ENCODE measurements around the gene TMPRSS6.

TMPRSS6 gene

GRCh38 chr22:37129866-37130441 is 20.4 kb upstream of the TMPRSS6 start:
- Histone ChIP-seq H3K27me3 (ENCODE audit: insufficient read depth, insufficient read length) (no peaks in the 10 kb centered on the region), H3K4me3 (ENCODE audit: insufficient read length, low read depth) (no peak overlapping the region), H3K4me1 (ENCODE audit: insufficient read depth, insufficient read length) (peaks cover 6% of the 10 kb centered on the region), H3K9me3 (ENCODE audit: insufficient read depth, low read length) (no peaks in the 10 kb centered on the region), H3K9ac (ENCODE audit: insufficient read length, low read depth) (no peak overlapping the region), H3K36me3 (ENCODE audit: insufficient read depth, insufficient read length, low read length) (no peaks in the 10 kb centered on the region)
- DNase-seq (ENCODE audit: low read depth, low spot score): no peak
- no peak for TF ChIP-seq ZNF274 (IDR thresholded peaks at IDR 0.05; ENCODE audit: low read depth, low read length)
- TF ChIP-seq YY1 (IDR thresholded peaks at IDR 0.05; ENCODE audit: insufficient read depth, insufficient read length): no peak
- no peak for TF ChIP-seq SUZ12 (IDR thresholded peaks at IDR 0.05; ENCODE audit: extremely low read depth, insufficient read depth, insufficient read length)

- H3K36me3 ChIP-seq (ENCODE audit: insufficient read depth, insufficient read length, low read length): no peaks in the 10 kb centered on the region
- no peaks in the 10 kb centered on the region for H3K9me3 ChIP-seq (ENCODE audit: insufficient read depth, low read length)
- no peak overlapping the region for H3K9ac ChIP-seq (ENCODE audit: insufficient read length, low read depth)
- no peaks in the 10 kb centered on the region for H3K27me3 ChIP-seq (ENCODE audit: insufficient read depth, insufficient read length)
- no peak for DNase-seq (ENCODE audit: low read depth, low spot score)
- H3K4me1 ChIP-seq (ENCODE audit: insufficient read depth, insufficient read length): peaks cover 8% of the 10 kb centered on the region
- TF ChIP-seq ZNF274 (IDR thresholded peaks at IDR 0.05; ENCODE audit: low read depth, low read length): no peak
- no peak for TF ChIP-seq SUZ12 (IDR thresholded peaks at IDR 0.05; ENCODE audit: extremely low read depth, insufficient read depth, insufficient read length)
- TF ChIP-seq YY1 (IDR thresholded peaks at IDR 0.05; ENCODE audit: insufficient read depth, insufficient read length): no peak
- no peak overlapping the region for H3K4me3 ChIP-seq (ENCODE audit: insufficient read length, low read depth)
These were observed 19.2 kb upstream of the TMPRSS6 start for GRCh38 chr22:37128555-37129281.

- no peak for DNase-seq (ENCODE audit: low read depth, low spot score)
- Histone ChIP-seq H3K36me3 (ENCODE audit: insufficient read depth, insufficient read length, low read length) (no peaks in the 10 kb centered on the region), H3K9me3 (ENCODE audit: insufficient read depth, low read length) (no peaks in the 10 kb centered on the region), H3K4me1 (ENCODE audit: insufficient read depth, insufficient read length) (peaks cover 5% of the 10 kb centered on the region), H3K9ac (ENCODE audit: insufficient read length, low read depth) (peak overlapping the region; percentile 21), H3K4me3 (ENCODE audit: insufficient read length, low read depth) (no peak overlapping the region), H3K27me3 (ENCODE audit: insufficient read depth, insufficient read length) (no peaks in the 10 kb centered on the region)
- TF ChIP-seq SUZ12 (IDR thresholded peaks at IDR 0.05; ENCODE audit: extremely low read depth, insufficient read depth, insufficient read length) (no peak), ZNF274 (IDR thresholded peaks at IDR 0.05; ENCODE audit: low read depth, low read length) (no peak), YY1 (IDR thresholded peaks at IDR 0.05; ENCODE audit: insufficient read depth, insufficient read length) (no peak)
These were observed 17.9 kb upstream of the TMPRSS6 start for GRCh38 chr22:37127350-37127878.

GRCh38 chr22:37126882-37127281 is 17.4 kb upstream of the TMPRSS6 start:
- no peaks in the 10 kb centered on the region for H3K27me3 ChIP-seq (ENCODE audit: insufficient read depth, insufficient read length)
- H3K9ac ChIP-seq (ENCODE audit: insufficient read length, low read depth): peak overlapping the region; percentile 21
- no peak overlapping the region for H3K4me3 ChIP-seq (ENCODE audit: insufficient read length, low read depth)
- no peak for DNase-seq (ENCODE audit: low read depth, low spot score)
- peaks cover 10% of the 10 kb centered on the region for H3K4me1 ChIP-seq (ENCODE audit: insufficient read depth, insufficient read length)
- TF ChIP-seq SUZ12 (IDR thresholded peaks at IDR 0.05; ENCODE audit: extremely low read depth, insufficient read depth, insufficient read length): no peak
- TF ChIP-seq ZNF274 (IDR thresholded peaks at IDR 0.05; ENCODE audit: low read depth, low read length): no peak
- TF ChIP-seq YY1 (IDR thresholded peaks at IDR 0.05; ENCODE audit: insufficient read depth, insufficient read length): no peak
- H3K9me3 ChIP-seq (ENCODE audit: insufficient read depth, low read length): no peaks in the 10 kb centered on the region
- no peaks in the 10 kb centered on the region for H3K36me3 ChIP-seq (ENCODE audit: insufficient read depth, insufficient read length, low read length)

GRCh38 chr22:37126383-37126782 is 16.9 kb upstream of the TMPRSS6 start:
- Histone ChIP-seq H3K4me3 (ENCODE audit: insufficient read length, low read depth) (no peak overlapping the region), H3K9me3 (ENCODE audit: insufficient read depth, low read length) (no peaks in the 10 kb centered on the region), H3K4me1 (ENCODE audit: insufficient read depth, insufficient read length) (peaks cover 10% of the 10 kb centered on the region), H3K27me3 (ENCODE audit: insufficient read depth, insufficient read length) (no peaks in the 10 kb centered on the region), H3K9ac (ENCODE audit: insufficient read length, low read depth) (no peak overlapping the region), H3K36me3 (ENCODE audit: insufficient read depth, insufficient read length, low read length) (no peaks in the 10 kb centered on the region)
- no peak for DNase-seq (ENCODE audit: low read depth, low spot score)
- TF ChIP-seq ZNF274 (IDR thresholded peaks at IDR 0.05; ENCODE audit: low read depth, low read length): no peak
- no peak for TF ChIP-seq YY1 (IDR thresholded peaks at IDR 0.05; ENCODE audit: insufficient read depth, insufficient read length)
- TF ChIP-seq SUZ12 (IDR thresholded peaks at IDR 0.05; ENCODE audit: extremely low read depth, insufficient read depth, insufficient read length): no peak

GRCh38 chr22:37123649-37124048 is 14.1 kb upstream of the TMPRSS6 start:
- Histone ChIP-seq H3K9ac (ENCODE audit: insufficient read length, low read depth) (no peak overlapping the region), H3K4me3 (ENCODE audit: insufficient read length, low read depth) (no peak overlapping the region), H3K36me3 (ENCODE audit: insufficient read depth, insufficient read length, low read length) (no peaks in the 10 kb centered on the region), H3K27me3 (ENCODE audit: insufficient read depth, insufficient read length) (no peaks in the 10 kb centered on the region), H3K9me3 (ENCODE audit: insufficient read depth, low read length) (no peaks in the 10 kb centered on the region), H3K4me1 (ENCODE audit: insufficient read depth, insufficient read length) (peaks cover 10% of the 10 kb centered on the region)
- no peak for DNase-seq (ENCODE audit: low read depth, low spot score)
- TF ChIP-seq ZNF274 (IDR thresholded peaks at IDR 0.05; ENCODE audit: low read depth, low read length) (no peak), YY1 (IDR thresholded peaks at IDR 0.05; ENCODE audit: insufficient read depth, insufficient read length) (no peak), SUZ12 (IDR thresholded peaks at IDR 0.05; ENCODE audit: extremely low read depth, insufficient read depth, insufficient read length) (no peak)

GRCh38 chr22:37122598-37123180 is 13.2 kb upstream of the TMPRSS6 start:
- no peaks in the 10 kb centered on the region for H3K27me3 ChIP-seq (ENCODE audit: insufficient read depth, insufficient read length)
- TF ChIP-seq ZNF274 (IDR thresholded peaks at IDR 0.05; ENCODE audit: low read depth, low read length) (no peak), YY1 (IDR thresholded peaks at IDR 0.05; ENCODE audit: insufficient read depth, insufficient read length) (no peak), SUZ12 (IDR thresholded peaks at IDR 0.05; ENCODE audit: extremely low read depth, insufficient read depth, insufficient read length) (no peak)
- H3K9ac ChIP-seq (ENCODE audit: insufficient read length, low read depth): no peak overlapping the region
- no peak overlapping the region for H3K4me3 ChIP-seq (ENCODE audit: insufficient read length, low read depth)
- peaks cover 10% of the 10 kb centered on the region for H3K4me1 ChIP-seq (ENCODE audit: insufficient read depth, insufficient read length)
- DNase-seq (ENCODE audit: low read depth, low spot score): no peak
- H3K9me3 ChIP-seq (ENCODE audit: insufficient read depth, low read length): no peaks in the 10 kb centered on the region
- H3K36me3 ChIP-seq (ENCODE audit: insufficient read depth, insufficient read length, low read length): no peaks in the 10 kb centered on the region

Measured in NT2/D1 (cell line).